ENCODE results near the gene FHAD1.

GRCh38 chr1:15257309-15257708, 10.3 kb downstream of the FHAD1 start:
- TF ChIP-seq, protein P1, sequence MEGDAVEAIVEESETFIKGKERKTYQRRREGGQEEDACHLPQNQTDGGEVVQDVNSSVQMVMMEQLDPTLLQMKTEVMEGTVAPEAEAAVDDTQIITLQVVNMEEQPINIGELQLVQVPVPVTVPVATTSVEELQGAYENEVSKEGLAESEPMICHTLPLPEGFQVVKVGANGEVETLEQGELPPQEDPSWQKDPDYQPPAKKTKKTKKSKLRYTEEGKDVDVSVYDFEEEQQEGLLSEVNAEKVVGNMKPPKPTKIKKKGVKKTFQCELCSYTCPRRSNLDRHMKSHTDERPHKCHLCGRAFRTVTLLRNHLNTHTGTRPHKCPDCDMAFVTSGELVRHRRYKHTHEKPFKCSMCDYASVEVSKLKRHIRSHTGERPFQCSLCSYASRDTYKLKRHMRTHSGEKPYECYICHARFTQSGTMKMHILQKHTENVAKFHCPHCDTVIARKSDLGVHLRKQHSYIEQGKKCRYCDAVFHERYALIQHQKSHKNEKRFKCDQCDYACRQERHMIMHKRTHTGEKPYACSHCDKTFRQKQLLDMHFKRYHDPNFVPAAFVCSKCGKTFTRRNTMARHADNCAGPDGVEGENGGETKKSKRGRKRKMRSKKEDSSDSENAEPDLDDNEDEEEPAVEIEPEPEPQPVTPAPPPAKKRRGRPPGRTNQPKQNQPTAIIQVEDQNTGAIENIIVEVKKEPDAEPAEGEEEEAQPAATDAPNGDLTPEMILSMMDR (IDR thresholded peaks at IDR 0.05 in 2 of 3, conservative IDR thresholded peaks at IDR 0.05 in 1 of 3; ENCODE audit: borderline replicate concordance in 1 of 3, insufficient read depth in 1 of 3, low read depth in 2 of 3, low read length in 2 of 3): no peak
- no peak for TF ChIP-seq POLR2AphosphoS5 (IDR thresholded peaks at IDR 0.05; ENCODE audit: low read depth, low read length)
- no peak for TF ChIP-seq SP1 (IDR thresholded peaks at IDR 0.05; ENCODE audit: low read depth)
- no peak for TF ChIP-seq SIN3A (IDR thresholded peaks at IDR 0.05; ENCODE audit: low read depth)
- no peak for TF ChIP-seq RAD21 (IDR thresholded peaks at IDR 0.05; ENCODE audit: low read depth)
- TF ChIP-seq, protein P2, sequence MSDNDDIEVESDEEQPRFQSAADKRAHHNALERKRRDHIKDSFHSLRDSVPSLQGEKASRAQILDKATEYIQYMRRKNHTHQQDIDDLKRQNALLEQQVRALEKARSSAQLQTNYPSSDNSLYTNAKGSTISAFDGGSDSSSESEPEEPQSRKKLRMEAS (IDR thresholded peaks at IDR 0.05): no peak
- TF ChIP-seq ELF1 (IDR thresholded peaks at IDR 0.05; ENCODE audit: borderline replicate concordance, low read depth): no peak
- TF ChIP-seq TCF7L2 (IDR thresholded peaks at IDR 0.05; ENCODE audit: borderline replicate concordance, extremely low read depth, insufficient read depth, insufficient read length): no peak
- TF ChIP-seq POLR2A (IDR thresholded peaks at IDR 0.05; ENCODE audit: borderline replicate concordance, extremely low read depth, insufficient read depth, insufficient read length): no peak
- TF ChIP-seq JUND (IDR thresholded peaks at IDR 0.05): no peak
- no peak for TF ChIP-seq ZFX (IDR thresholded peaks at IDR 0.05)
- TF ChIP-seq EZH2 (IDR thresholded peaks at IDR 0.05): no peak
- TF ChIP-seq, protein P3, sequence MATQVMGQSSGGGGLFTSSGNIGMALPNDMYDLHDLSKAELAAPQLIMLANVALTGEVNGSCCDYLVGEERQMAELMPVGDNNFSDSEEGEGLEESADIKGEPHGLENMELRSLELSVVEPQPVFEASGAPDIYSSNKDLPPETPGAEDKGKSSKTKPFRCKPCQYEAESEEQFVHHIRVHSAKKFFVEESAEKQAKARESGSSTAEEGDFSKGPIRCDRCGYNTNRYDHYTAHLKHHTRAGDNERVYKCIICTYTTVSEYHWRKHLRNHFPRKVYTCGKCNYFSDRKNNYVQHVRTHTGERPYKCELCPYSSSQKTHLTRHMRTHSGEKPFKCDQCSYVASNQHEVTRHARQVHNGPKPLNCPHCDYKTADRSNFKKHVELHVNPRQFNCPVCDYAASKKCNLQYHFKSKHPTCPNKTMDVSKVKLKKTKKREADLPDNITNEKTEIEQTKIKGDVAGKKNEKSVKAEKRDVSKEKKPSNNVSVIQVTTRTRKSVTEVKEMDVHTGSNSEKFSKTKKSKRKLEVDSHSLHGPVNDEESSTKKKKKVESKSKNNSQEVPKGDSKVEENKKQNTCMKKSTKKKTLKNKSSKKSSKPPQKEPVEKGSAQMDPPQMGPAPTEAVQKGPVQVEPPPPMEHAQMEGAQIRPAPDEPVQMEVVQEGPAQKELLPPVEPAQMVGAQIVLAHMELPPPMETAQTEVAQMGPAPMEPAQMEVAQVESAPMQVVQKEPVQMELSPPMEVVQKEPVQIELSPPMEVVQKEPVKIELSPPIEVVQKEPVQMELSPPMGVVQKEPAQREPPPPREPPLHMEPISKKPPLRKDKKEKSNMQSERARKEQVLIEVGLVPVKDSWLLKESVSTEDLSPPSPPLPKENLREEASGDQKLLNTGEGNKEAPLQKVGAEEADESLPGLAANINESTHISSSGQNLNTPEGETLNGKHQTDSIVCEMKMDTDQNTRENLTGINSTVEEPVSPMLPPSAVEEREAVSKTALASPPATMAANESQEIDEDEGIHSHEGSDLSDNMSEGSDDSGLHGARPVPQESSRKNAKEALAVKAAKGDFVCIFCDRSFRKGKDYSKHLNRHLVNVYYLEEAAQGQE (IDR thresholded peaks at IDR 0.05; ENCODE audit: low read depth): no peak

Data from HCT116 (cell line).